CD14-positive monocyte (primary cell): Measurements from ENCODE around the gene RPTOR. TPM values are rescaled to one million over a fixed set of nuclear protein-coding genes. Genes with fewer than 3 reads are reported as not detected.
"Not testable (repeated sequence)": the region's sequence is repeated elsewhere in the genome, so short reads cannot be mapped to it uniquely, and the experiment has no call there.

Source experiments
- DNase-seq, 3 donors: peaks; one replicate each; pipeline ENCODE4 v3.0.0-alpha.2; 2011 to 2022
- H2AFZ ChIP-seq: 2 replicates; pipeline ENCODE4 v1.6.0; 2012; ENCODE audit warnings: mild to moderate bottlenecking, low read depth, low read length, inconsistent platforms; ENCODE audit not compliant: insufficient read depth, poor library complexity, severe bottlenecking
- H3K27ac ChIP-seq, 2 donors: 1 replicate in 1 of 2; 2 replicates in 1 of 2; pipeline ENCODE4 v1.5.1; 2012 to 2013; ENCODE audit warnings: low read length in 2 of 2, control low read depth in 1 of 2, inconsistent platforms in 1 of 2, low read depth in 1 of 2, mild to moderate bottlenecking in 1 of 2
- H3K27me3 ChIP-seq, 2 donors: one replicate each; pipeline versions ENCODE4 v1.6.0 to v1.6.1; 2011 to 2013; ENCODE audit warnings: low read length in 2 of 2; ENCODE audit not compliant: control insufficient read depth in 2 of 2, insufficient read depth in 2 of 2
- H3K36me3 ChIP-seq, 2 donors: replicated peaks in 1 of 2; 1 replicate in 1 of 2; 2 replicates in 1 of 2; pipeline versions ENCODE4 v1.5.1 to v1.6.1; 2012 to 2013; ENCODE audit warnings: low read length in 2 of 2, control low read depth in 1 of 2, inconsistent platforms in 1 of 2, mild to moderate bottlenecking in 1 of 2; ENCODE audit not compliant: insufficient read depth in 2 of 2, control insufficient read depth in 1 of 2
- H3K4me1 ChIP-seq, 2 donors: 1 replicate in 1 of 2; 2 replicates in 1 of 2; pipeline versions ENCODE4 v1.5.1 to v1.6.1; 2012 to 2013; ENCODE audit warnings: low read length in 2 of 2, control low read depth in 1 of 2, inconsistent platforms in 1 of 2, mild to moderate bottlenecking in 1 of 2, moderate library complexity in 1 of 2; ENCODE audit not compliant: insufficient read depth in 2 of 2, control insufficient read depth in 1 of 2
- H3K4me2 ChIP-seq: replicated peaks from 2 replicates; pipeline ENCODE3; 2012; ENCODE audit warnings: low read length, moderate library complexity, mild to moderate bottlenecking; ENCODE audit not compliant: poor library complexity, severe bottlenecking; ENCODE audit errors: extremely low read depth
- H3K4me3 ChIP-seq, 3 experiments: fragments of 200-600 bp in 1 of 3; sonication (generic) in 1 of 3; replicated peaks in 1 of 3; 1 replicate in 2 of 3; 2 replicates in 1 of 3; pipeline ENCODE4 v1.5.1; 2011 to 2013; ENCODE audit warnings: low read length in 3 of 3, mild to moderate bottlenecking in 3 of 3, control low read depth in 2 of 3, low read depth in 2 of 3, inconsistent platforms in 1 of 3, moderate library complexity in 1 of 3
- H3K79me2 ChIP-seq: 2 replicates; pipeline ENCODE4 v1.6.0; 2012; ENCODE audit warnings: mild to moderate bottlenecking, control low read depth, inconsistent platforms, low read length, moderate library complexity; ENCODE audit not compliant: insufficient read depth
- H3K9ac ChIP-seq: 2 replicates; pipeline ENCODE4 v1.6.0; 2017; ENCODE audit warnings: low read length, mild to moderate bottlenecking; ENCODE audit not compliant: insufficient read depth, poor library complexity, severe bottlenecking
- H3K9me3 ChIP-seq, 2 donors: replicated peaks in 1 of 2; 1 replicate in 1 of 2; 2 replicates in 1 of 2; pipeline versions ENCODE4 v1.5.1 to v1.6.1; 2012 to 2013; ENCODE audit warnings: low read length in 2 of 2, control low read depth in 1 of 2; ENCODE audit not compliant: control insufficient read depth in 1 of 2, insufficient read depth in 1 of 2
- H4K20me1 ChIP-seq: 2 replicates; pipeline ENCODE4 v1.6.0; 2012; ENCODE audit warnings: mild to moderate bottlenecking, low read length, control low read depth, moderate library complexity; ENCODE audit not compliant: insufficient read depth
- H3K27ac Mint-ChIP-seq, 7 donors: one replicate each; pipeline ENCODE4 v1.8.0; 2020; ENCODE audit warnings: mild to moderate bottlenecking in 7 of 7, mixed read lengths in 7 of 7, moderate library complexity in 6 of 7, inconsistent platforms in 2 of 7
- H3K27me3 Mint-ChIP-seq, 3 donors: one replicate each; pipeline ENCODE4 v1.8.0; 2021 to 2022; ENCODE audit warnings: low read depth in 3 of 3, mild to moderate bottlenecking in 3 of 3, mixed read lengths in 3 of 3, moderate library complexity in 3 of 3, inconsistent platforms in 1 of 3
- H3K36me3 Mint-ChIP-seq, 2 donors: one replicate each; pipeline ENCODE4 v1.8.0; 2020; ENCODE audit warnings: mixed read lengths in 2 of 2, inconsistent platforms in 1 of 2, mild to moderate bottlenecking in 1 of 2
- H3K4me1 Mint-ChIP-seq: one replicate; pipeline ENCODE4 v1.8.0; 2020; ENCODE audit warnings: mild to moderate bottlenecking, mixed read lengths
- H3K4me3 Mint-ChIP-seq, 2 donors: one replicate each; pipeline ENCODE4 v1.8.0; 2020; ENCODE audit warnings: mild to moderate bottlenecking in 2 of 2, mixed read lengths in 2 of 2, moderate library complexity in 1 of 2
- H3K9me3 Mint-ChIP-seq, 7 donors: one replicate each; pipeline ENCODE4 v1.8.0; 2020 to 2022; ENCODE audit warnings: mixed read lengths in 7 of 7, mild to moderate bottlenecking in 6 of 7, moderate library complexity in 6 of 7, inconsistent platforms in 2 of 7
- WGBS: methylation state at CpG from one replicate; pipeline ENCODE4 v1.1.5; 2013; ENCODE audit warnings: missing lambda C conversion rate; ENCODE audit not compliant: insufficient coverage; 5-methylcytosine and 5-hydroxymethylcytosine counted together
- intact Hi-C, 2 donors: fragments of 100-400 bp; cut with micrococcal nuclease; formaldehyde crosslinking; loops; one replicate each; pipeline versions ENCODE4 v1.15.0 to v1.15.1; 2023
- polyA plus RNA-seq, 3 donors: library from polyadenylated mRNA; depleted of rRNA in 1 of 3; unstranded in 2 of 3; stranded (reverse) in 1 of 3; fragments of 300-500 nt in 2 of 3; fragments of >200 nt in 1 of 3; fragmentation: Illumina TruSeq in 2 of 3; gene quantifications; 1 replicate in 2 of 3; 2 replicates in 1 of 3; pipeline ENCODE4 v1.2.3, GENCODE V29; 2012 to 2021
- TF ChIP-seq, protein P1 (sequence below): fragments of 200-600 bp; IDR thresholded peaks from one replicate; pipeline ENCODE4 v1.8.0; 2022; ENCODE audit warnings: antibody characterized with exemption, mild to moderate bottlenecking

RPTOR gene
- polyA plus RNA-seq, 3 donors: 1.1 to 8.7 (median 2.6) TPM

DNA sequence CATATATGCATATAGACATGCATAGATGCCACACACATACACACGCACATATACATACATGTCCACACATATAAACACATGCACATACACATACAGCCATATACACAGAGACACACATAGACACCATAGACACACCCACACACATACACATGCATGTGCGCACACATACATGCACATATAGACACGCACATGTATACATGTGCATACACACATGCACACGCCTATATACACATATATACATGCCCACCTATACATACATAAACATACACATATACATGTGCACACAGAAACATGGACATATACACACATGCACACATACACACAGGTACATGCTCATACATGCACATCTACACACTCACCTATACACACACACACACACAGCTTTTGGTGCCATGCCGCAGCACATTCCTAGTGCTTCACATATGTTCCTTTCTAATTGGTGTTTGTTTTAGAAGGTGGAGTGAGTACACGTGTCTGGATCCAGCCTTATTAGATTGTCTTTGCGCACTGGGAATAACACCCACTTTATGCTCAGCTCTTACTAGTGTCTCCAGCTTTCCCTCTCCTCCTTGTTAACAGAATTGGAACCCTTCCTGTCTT, 198.0 kb downstream of the RPTOR start:
- DNase-seq: no peak
- Histone ChIP-seq H4K20me1 (no peaks in the 10 kb centered on the region), H3K4me1 (peaks cover 28 to 31% of the 10 kb centered on the region in 2 donors), H3K27me3 (no peaks in the 10 kb centered on the region), H3K4me2 (no peak overlapping the region), H3K27ac (no peak overlapping the region), H2AFZ (no peak overlapping the region), H3K9me3 (peaks cover 0 to 7% of the 10 kb centered on the region in 2 donors), H3K36me3 (peaks cover 0 to 4% of the 10 kb centered on the region in 2 donors), H3K9ac (no peak overlapping the region), H3K4me3 (no peak overlapping the region), H3K79me2 (no peaks in the 10 kb centered on the region)
- H3K4me1 Mint-ChIP-seq: peaks cover 30% of the 10 kb centered on the region
- TF ChIP-seq, protein P1, sequence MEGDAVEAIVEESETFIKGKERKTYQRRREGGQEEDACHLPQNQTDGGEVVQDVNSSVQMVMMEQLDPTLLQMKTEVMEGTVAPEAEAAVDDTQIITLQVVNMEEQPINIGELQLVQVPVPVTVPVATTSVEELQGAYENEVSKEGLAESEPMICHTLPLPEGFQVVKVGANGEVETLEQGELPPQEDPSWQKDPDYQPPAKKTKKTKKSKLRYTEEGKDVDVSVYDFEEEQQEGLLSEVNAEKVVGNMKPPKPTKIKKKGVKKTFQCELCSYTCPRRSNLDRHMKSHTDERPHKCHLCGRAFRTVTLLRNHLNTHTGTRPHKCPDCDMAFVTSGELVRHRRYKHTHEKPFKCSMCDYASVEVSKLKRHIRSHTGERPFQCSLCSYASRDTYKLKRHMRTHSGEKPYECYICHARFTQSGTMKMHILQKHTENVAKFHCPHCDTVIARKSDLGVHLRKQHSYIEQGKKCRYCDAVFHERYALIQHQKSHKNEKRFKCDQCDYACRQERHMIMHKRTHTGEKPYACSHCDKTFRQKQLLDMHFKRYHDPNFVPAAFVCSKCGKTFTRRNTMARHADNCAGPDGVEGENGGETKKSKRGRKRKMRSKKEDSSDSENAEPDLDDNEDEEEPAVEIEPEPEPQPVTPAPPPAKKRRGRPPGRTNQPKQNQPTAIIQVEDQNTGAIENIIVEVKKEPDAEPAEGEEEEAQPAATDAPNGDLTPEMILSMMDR: no peak
- H3K36me3 Mint-ChIP-seq: peaks cover 11 to 27% of the 10 kb centered on the region in 2 donors
- WGBS: 67% methylated on average over 4 of the region's 7 CpGs
- H3K27ac Mint-ChIP-seq: peak overlapping the region in 2 of 7 donors; percentile 6 to 54
- H3K27me3 Mint-ChIP-seq: no peaks in the 10 kb centered on the region
- H3K9me3 Mint-ChIP-seq: peaks cover 0 to 7% (median 1%) of the 10 kb centered on the region in 7 donors
- H3K4me3 Mint-ChIP-seq: no peak overlapping the region
- intact Hi-C loops: no loop called here

- Mint-ChIP-seq H3K4me1 (peaks cover 24% of the 10 kb centered on the region), H3K27ac (peak overlapping the region in 3 of 7 donors; percentile 6 to 54 (median 33)), H3K9me3 (peaks cover 0 to 8% (median 1%) of the 10 kb centered on the region in 7 donors), H3K4me3 (peak overlapping the region in 1 of 2 donors; percentile 5), H3K36me3 (peaks cover 12 to 27% of the 10 kb centered on the region in 2 donors), H3K27me3 (no peaks in the 10 kb centered on the region)
- intact Hi-C loops: no loop called here
- Histone ChIP-seq H3K4me3 (no peak overlapping the region), H3K4me2 (no peak overlapping the region), H4K20me1 (no peaks in the 10 kb centered on the region), H2AFZ (no peak overlapping the region), H3K27me3 (no peaks in the 10 kb centered on the region), H3K79me2 (no peaks in the 10 kb centered on the region), H3K9me3 (peaks cover 0 to 7% of the 10 kb centered on the region in 2 donors), H3K36me3 (peaks cover 0 to 4% of the 10 kb centered on the region in 2 donors), H3K27ac (no peak overlapping the region), H3K4me1 (peaks cover 22 to 25% of the 10 kb centered on the region in 2 donors), H3K9ac (no peak overlapping the region)
- WGBS: 82% methylated on average over 13 of the region's 15 CpGs
- peak in 1 of 3 donors; percentile 26 for DNase-seq
- TF ChIP-seq, protein P1: no peak
Measured at GRCh38 chr17:80743181-80743771, 198.6 kb downstream of the RPTOR start.

DNA sequence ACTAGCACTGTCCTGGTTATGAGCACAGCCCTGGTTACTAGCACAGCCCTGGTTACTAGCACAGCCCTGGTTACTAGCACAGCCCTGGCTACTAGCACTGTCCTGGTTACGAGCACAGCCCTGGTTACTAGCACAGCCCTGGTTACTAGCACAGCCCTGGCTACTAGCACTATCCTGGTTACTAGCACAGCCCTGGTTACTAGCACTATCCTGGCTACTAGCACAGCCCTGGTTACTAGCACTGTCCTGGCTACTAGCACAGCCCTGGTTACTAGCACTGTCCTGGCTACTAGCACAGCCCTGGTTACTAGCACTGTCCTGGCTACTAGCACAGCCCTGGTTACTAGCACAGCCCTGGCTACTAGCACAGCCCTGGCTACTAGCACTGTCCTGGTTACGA, 199.3 kb downstream of the RPTOR start:
- H3K9ac ChIP-seq, H3K79me2 ChIP-seq, H3K9me3 Mint-ChIP-seq, DNase-seq, H3K4me2 ChIP-seq, H3K9me3 ChIP-seq, H3K27me3 ChIP-seq, H3K4me3 ChIP-seq, H2AFZ ChIP-seq, H3K4me3 Mint-ChIP-seq, intact Hi-C loops, H3K36me3 ChIP-seq, H3K27me3 Mint-ChIP-seq, H4K20me1 ChIP-seq, H3K27ac Mint-ChIP-seq, H3K27ac ChIP-seq: not testable (repeated sequence)
- peaks cover 15 to 18% of the 10 kb centered on the region in 2 donors for H3K4me1 ChIP-seq
- no CpG with 5 or more reads among the region's 2 CpGs for WGBS
- Mint-ChIP-seq H3K4me1 (peaks cover 18% of the 10 kb centered on the region), H3K36me3 (peaks cover 12 to 27% of the 10 kb centered on the region in 2 donors)
